HG03139 (cell line): ENCODE data around the gene TMEM208.

Source experiments
- ATAC-seq: cut with Tn5 transposase; IDR thresholded peaks from one replicate; pipeline ENCODE4 v1.9.1; 2021; ENCODE audit not compliant: unreplicated experiment

Gene TMEM208

DNA sequence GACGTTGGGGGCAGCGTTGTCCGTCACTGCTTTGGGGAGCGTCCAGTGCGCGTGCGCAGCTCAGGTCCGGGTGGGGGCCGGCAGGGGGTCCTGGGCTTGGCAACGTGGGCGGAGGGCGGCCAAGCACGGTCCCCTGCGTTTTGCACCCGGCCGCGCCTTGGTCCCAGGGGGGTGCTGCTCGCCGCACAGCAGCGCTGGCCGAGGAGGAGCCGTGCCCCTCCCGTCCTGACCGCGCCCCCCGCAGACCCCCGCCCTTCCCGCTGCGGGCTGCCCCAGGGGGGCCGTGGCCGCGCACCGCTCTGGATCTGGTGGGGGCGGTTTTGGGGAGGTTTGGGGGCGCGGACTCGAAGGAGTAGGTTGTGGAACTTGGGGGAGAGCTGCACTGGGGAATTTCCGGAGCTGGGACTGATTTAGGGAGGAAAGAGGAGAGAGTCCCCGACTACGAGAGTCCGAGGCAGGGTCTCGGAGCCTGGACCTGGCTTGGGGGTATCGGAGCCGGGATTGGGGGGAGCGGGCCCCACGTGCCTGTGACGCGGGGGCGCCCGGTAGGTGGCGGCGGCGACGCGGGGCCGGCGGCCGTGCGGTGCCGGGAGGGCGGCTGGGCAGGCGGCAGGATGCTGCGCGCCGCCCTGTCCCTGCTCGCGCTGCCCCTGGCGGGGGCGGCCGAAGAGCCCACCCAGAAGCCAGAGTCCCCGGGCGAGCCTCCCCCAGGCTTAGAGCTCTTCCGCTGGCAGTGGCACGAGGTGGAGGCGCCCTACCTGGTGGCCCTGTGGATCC is 21.7 kb downstream of the TMEM208 start, which contains the start of gene SLC9A5:
Gene SLC9A5, plus strand, starts transcription at position 579 of the 777 bp plus-strand sequence. Its CDS starts 36 bp downstream, at position 615.
- no peak for ATAC-seq

DNA sequence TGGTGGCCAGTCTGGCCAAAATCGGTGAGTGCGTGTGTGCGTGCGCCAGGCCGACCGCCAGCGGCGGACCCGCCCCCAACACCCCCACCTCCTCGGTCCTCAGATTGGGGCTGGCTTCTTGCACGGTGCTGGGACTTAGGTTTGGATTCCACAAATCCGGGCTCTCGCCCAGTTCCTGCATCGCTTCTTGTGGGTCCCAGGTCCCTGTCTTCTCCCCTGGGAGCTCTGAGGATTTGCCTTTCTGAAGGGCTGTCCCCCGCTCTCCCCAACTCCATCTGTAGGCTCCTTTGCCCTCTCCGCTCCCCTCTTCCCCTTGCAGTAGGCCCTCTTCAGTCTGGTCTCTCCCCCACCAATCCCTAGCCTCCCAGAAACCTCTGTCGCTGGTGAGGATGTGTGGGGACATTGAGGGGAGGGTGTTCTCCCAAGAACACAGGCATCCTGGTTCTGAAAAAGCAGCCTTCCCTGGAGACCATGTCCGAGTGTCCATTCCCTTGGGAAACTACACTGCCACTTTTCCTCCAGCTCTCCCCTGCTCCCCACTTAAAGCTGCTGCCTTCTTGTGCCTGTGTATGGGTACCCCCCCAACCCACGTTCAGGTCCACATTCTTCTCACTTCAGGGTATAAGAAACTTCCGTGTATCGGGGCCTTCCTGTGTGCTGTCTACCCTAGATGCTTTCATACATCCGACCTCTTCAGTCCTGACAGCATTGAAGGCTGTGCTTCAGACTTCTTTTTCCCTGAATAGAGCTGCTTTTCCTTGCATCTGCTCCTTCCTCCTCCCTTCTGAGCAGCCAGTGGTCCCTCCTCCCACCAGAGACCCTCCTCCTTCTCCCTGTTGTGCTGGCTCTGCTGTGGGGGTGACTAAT is 22.5 kb downstream of the TMEM208 start:
- ATAC-seq, result no peak

DNA sequence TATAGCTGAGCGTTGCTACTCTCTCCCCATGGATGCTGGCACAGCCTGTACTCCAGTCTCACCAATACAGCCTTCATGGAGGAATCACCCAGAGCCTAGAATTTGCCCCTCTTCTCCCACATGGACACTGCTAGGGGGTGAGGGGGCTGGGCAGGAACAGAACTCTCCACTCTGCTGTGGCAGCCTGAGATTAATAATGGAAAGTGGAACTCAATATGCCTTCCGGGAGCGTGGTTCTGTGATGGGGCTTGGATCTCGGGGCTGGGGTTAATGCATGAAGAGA is 23.1 kb downstream of the TMEM208 start:
- ATAC-seq, result no peak

DNA sequence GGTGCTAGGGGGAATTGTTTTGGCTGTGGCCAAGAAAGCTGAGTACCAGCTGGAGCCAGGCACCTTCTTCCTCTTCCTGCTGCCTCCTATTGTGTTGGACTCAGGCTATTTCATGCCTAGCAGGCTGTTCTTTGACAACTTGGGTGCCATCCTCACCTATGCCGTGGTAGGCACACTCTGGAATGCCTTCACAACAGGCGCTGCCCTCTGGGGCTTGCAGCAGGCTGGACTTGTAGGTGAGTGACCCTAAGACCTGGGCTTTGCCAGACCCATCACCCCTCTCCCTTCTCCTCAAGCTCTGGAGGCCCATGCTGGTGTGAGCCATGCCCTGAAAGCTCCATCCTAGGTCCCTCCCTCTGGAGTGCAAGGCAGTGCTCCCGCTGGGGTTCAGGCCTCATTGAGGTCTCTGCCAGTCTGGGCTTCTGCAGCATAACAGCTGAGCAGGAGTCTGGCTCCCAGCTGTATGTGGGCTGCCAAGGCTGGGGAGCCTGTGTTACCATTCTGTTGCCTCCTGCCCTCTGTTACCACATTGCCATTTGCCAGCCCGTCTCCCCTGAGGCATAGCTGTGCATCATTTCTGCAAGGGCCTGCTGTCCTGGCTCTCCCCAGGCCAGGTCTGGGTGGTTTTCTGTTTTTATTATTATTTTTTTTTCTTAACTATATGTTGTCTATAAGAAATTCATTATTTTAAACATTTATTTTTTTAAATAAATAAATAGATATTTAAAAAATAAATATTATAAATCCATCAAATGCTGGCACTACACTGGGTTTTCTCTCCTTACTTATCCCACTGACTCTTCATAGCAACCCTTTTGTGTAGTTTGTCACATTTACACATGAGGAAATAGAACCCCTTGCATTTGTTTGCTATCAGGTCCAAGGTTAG is 25.9 kb downstream of the TMEM208 start:
- ATAC-seq, result no peak

DNA sequence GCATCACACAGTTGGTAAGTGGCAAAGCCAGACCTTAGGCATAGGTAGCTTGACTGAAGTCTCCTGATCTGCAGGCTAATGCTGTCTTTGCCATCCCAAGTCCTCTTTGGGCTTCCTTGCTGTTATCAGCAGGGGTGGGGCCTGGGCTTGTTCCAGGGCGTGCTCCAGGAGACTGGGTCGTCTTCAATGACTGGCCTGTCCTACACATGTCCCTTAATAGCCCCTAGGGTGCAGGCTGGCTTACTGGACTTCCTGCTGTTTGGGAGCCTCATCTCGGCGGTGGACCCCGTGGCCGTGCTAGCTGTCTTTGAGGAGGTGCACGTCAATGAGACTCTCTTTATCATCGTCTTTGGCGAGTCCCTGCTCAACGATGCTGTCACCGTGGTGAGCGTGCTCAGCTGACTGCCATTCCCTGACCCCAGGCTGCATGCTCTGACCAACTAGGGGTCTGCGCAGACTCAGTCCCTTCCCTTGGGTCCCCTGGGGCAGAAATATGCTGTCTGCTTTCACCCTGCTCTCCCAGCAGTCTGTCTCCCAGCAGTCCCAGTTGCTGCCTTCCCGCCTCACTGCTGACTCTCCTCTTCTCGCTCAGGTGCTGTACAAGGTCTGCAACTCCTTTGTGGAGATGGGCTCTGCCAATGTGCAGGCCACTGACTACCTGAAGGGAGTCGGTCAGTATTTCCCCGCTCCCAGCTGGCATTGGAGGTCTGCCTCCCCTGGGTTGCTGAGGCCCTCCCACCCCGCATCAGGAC is 28.0 kb downstream of the TMEM208 start:
- ATAC-seq, result no peak

DNA sequence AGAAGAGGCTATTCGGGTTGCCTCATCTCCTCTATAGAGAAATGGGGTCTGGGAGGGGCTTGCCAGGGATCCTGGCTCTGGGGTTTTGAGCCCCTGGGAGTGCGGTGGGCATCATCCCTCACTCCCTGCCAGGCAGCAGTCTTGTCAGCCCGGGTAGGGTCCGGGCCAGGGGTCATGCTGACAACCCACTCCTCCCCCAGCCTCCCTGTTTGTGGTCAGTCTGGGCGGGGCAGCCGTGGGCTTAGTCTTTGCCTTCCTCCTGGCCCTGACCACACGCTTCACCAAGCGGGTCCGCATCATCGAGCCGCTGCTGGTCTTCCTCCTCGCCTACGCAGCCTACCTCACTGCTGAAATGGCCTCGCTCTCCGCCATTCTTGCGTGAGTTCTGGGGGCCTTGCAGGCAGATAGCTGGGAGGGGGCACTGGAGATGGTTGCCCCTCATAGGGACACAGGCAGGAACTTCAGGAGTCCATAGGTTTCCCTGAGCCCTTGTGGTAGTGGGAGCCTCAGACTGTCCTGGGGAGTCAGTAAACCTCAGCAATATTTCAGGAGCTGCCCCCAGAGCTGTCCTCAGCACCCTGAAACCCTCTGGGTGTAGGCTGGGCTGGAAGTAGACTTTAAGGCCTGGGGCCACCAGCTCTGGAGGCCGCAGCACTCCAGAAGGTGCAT is 28.8 kb downstream of the TMEM208 start:
- no peak for ATAC-seq

DNA sequence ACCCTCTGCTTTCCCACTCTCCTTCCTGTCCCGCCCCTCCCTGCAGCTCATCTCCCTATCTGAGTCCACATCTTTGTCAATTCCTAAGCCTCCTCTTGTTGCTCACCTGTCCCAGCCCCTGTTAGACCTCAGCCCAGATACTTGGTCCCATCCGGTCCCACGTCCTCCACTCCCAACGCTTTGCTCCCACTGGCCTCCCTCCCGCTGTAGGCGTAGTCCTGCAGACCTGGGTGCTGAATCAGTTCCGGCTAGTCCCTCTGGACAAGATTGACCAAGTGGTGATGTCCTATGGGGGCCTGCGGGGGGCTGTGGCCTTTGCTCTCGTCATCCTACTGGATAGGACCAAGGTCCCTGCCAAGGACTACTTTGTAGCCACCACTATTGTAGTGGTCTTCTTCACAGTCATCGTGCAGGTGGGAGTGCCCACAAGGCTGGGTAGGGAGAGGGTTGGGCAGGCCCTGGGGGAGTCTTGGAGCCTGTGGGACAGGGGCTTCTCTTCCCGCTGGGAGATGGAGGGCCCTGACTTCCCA is 29.8 kb downstream of the TMEM208 start:
- no peak for ATAC-seq

DNA sequence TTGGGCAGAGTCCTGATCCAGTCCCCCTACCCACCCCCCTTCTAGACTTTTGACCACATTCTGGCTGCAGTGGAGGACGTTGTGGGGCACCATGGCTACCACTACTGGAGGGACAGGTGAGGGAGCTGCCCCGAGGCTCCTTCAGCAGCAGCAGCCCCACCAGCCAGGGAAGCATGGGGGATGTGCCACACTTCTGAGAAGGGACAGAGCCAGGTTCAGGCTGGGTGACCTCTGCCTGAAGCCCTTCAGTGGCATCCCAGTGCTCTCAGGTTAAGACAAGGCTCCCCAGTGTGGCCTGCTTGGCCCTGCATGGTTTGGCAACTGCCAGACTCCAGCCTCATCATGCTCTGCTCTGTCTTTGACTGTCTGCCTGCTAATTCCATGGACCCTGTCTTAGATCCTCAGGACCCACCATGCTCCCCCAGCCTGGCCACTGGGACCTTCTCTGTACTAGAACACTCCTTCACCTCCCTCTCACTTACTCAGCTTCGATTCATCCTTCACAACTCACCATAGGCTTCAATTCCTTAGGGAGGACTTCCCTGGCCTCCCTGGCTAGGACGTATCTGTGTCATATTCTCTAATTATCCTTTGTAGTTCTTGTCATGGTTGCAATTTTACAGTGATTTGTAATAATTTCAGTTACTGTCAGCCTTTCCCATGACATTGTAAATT is 30.7 kb downstream of the TMEM208 start:
- ATAC-seq, result no peak

DNA sequence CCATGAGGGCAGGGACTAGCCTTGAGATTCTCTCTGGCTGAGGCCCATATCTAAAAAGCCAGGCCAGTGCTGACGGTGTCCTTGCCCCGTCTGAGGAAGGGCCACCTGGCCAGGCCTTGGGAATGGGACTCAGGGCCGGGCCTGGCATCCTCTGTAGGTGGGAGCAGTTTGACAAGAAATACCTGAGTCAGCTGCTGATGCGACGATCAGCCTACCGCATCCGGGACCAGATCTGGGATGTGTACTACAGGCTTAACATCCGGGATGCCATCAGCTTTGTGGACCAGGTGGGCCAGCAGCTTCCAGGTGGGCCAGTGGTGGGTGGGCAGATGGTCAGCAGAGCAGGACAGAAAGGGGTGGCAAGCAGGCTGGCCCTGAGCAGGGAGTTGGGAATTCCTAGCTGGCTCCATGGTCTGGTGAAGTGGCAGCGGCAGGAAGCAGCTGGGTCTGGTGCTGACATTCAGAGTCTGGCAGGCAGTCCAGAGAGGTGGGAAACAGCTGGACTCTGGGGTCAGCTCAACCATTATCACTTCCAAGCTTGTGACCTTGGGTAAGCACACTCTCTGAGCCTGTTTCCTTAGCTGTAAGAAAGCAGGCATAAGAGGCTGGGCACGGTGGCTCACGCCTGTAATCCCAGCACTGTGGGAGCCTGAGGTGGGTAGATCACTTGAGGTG is 31.4 kb downstream of the TMEM208 start:
- no peak for ATAC-seq

DNA sequence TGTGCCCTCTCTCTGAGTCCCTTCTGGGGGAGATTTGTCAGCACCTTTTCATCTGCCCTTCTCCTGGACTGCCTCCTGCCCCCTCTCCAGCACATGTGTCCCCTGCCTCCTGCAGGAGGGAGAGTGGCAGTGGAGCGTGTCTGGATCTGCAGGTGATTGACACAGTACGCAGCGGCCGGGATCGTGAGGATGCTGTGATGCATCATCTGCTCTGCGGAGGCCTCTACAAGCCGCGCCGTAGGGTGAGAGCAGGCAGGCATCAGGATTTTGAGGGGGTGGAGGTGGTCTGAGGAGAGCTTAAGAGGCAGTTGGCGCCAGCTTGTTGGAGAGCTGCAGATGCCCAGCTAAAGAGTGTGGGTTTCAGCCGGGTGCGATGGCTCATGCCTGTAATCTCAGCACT is 32.8 kb downstream of the TMEM208 start:
- no peak for ATAC-seq

DNA sequence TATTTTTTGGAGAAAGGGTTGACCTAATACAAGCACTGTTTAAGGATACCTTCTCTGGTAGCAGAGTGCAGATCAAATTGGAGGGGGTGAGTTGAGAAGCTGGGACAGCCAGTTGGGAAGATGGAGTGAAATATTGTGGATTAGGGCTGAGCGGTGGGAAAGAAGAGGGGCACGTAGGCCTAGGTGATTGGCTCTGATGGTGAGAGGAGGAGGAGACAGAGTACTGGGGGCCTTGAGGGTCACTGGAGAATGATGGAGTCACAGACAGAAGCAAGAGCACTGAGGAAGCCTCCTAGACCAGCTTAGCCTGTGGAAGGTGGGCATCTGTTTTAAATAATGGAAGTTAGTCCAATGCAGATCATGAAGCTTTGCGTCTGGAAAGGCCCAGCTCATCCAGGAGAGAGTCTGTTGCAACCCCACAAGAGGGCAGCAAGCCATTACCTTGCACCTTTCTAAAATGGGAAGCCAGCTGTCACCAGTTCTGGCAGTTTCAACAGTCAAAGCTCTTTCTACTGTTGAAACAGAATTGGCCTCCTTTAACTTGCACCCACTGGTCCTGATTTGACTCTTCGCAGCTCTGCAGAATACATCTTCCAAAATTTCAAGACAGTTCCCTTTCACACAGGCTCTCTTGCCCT is 33.6 kb downstream of the TMEM208 start:
- ATAC-seq, result no peak

DNA sequence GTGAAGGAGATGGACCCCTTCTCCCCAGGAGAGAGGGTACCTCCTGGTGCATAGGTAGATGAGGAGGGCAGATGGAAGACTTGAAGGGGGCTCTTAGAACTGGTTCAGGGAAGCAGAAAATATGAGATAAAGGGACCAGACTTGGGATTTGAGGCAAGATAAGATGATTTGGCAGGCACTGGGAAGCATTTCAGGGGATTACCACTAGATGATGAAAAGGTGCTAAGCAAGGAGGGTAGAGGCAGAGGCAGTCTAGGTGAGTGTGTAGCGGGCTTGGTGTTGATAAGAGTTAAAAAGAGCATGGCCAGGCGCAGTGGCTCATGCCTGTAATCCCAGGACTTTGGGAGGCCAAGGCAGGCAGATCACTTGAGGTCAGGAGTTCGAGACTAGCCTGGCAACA is 36.3 kb downstream of the TMEM208 start:
- no peak for ATAC-seq

DNA sequence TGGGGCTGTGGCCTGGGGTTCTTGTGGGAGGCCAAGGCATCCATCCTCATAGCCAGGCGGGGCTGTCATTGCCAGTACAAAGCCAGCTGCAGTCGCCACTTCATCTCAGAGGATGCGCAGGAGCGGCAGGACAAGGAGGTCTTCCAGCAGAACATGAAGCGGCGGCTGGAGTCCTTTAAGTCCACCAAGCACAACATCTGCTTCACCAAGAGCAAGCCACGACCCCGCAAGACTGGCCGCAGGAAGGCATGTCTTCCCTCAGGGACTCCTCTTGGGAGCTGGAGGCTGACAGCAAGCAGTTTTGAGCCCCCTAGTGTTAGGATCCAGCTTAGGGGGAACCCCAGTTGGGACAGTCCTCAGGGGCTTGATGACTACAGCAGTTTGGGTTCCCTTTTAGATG is 37.3 kb downstream of the TMEM208 start:
- ATAC-seq, result no peak

DNA sequence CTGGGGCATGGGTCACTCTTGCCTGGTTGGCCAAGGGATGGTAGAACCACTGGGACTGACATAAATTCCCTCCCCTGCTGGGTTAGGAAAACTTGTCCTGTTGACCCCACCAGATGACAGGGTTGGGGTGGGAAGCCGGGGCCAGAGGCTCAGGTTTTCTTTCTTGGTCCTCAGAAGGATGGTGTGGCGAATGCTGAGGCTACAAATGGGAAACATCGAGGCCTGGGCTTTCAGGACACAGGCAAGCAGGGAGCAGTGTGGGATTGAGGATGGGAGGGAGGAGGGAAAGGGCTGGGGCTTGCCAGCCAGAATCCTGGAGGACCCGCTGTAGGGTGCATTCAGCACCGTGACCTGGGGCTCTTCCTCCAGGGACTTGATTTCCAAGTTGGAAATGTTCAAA is 37.9 kb downstream of the TMEM208 start:
- no peak for ATAC-seq

DNA sequence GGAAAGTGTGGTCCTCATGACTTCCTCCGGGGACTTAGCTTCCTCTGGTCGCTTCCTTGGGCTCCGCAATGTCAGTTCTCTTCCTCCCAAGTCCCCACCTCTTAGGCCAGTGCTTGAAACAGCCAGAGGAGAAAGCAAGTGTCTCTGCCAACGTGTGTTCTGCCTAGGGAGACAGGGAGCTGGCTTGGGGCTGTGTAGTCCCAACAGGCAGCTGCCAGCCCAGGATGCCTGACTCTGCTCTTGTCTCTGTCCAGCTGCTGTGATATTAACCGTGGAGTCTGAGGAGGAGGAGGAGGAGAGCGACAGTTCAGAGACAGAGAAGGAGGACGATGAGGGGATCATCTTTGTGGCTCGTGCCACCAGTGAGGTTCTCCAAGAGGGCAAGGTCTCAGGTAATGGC is 38.9 kb downstream of the TMEM208 start:
- ATAC-seq, result no peak

DNA sequence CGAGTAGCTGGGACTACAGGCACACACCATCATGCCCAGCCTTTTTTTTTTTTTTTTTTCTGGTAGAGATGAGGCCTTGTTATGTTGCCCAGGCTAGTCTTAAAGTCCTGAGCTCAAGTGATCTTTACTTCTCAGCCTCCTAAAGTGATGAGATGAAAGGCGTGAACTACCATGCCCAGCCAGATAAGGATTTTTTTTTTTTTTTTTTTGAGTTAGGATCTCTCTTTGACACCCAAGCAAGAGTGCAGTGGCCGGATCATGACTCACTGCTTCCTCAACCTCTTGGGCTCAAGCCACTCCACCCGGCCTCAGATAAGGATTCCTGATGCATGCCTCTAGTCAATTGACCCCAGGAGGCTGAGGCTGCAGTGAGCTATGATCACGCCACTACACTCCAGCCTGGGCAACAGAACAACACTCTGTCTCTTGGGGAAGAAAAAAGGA is 41.2 kb downstream of the TMEM208 start:
- ATAC-seq, result no peak

DNA sequence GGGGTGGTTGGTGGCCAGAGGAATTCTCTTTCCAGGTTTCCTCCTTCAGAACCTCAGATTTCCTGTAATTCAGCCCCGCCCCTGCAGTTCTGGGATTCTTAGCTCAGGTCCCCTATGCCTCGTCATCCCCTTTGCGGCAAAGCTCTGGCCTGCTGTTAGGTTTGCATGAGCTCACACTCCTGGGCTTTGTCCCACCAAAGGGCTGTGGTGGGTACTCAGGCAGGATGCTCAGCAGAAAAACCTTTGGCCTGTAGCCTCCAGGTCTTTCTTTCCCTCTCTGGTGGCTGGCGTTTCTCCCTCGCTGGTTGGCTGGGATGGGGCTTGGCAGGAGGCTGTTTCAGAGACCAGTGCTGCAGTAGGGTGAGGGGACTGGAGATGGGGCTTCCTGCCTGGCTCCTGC is 42.8 kb downstream of the TMEM208 start:
- no peak for ATAC-seq

DNA sequence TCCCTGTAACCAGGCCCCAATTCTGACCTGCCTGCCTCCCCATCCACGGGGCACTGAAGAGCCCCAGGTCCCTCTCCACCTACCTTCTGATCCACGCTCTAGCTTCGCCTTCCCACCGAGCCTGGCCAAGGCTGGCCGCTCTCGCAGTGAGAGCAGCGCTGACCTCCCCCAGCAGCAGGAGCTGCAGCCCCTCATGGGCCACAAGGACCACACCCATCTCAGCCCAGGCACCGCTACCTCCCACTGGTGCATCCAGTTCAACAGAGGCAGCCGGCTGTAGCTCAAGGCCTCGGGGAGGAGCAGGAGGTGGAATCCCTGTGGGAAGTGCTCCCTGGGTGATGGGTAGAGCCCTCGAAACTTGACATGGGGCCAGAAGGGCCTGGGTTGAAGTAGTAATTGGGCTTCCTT is 44.0 kb downstream of the TMEM208 start:
- no peak for ATAC-seq
